HL-60 (cell line): ENCODE data around the gene ZNF2.

ENCODE experiments used
- DNase-seq, 2 experiments: peaks; one replicate each; pipeline ENCODE4 v3.0.0-alpha.2; 2010 to 2020; ENCODE audit warnings: low read depth in 1 of 2, low spot score in 1 of 2
- H3K27ac ChIP-seq: fragments of 250-450 bp; sonication (Bioruptor Pico); replicated peaks from 2 replicates; pipeline ENCODE4 v1.5.1; 2020; ENCODE audit warnings: mild to moderate bottlenecking, moderate library complexity
- H3K27me3 ChIP-seq: fragments of 250-450 bp; sonication (Bioruptor Pico); 2 replicates; pipeline ENCODE4 v1.5.1; 2021; ENCODE audit warnings: mild to moderate bottlenecking, moderate library complexity; ENCODE audit not compliant: insufficient read depth, poor library complexity, severe bottlenecking
- H3K4me3 ChIP-seq: replicated peaks from 2 replicates; pipeline ENCODE4 v1.5.1; 2011; ENCODE audit warnings: mild to moderate bottlenecking, control low read depth, low read length; ENCODE audit not compliant: insufficient read depth
- GABPA ChIP-seq: IDR thresholded peaks from 2 replicates; pipeline ENCODE4 v1.6.1; 2012; ENCODE audit warnings: low read depth
- POLR2AphosphoS5 ChIP-seq: IDR thresholded peaks from 2 replicates; pipeline ENCODE4 v1.6.1; 2012; ENCODE audit warnings: low read depth
- SPI1 ChIP-seq: IDR thresholded peaks from 2 replicates; pipeline ENCODE4 v1.6.1; 2012; ENCODE audit warnings: low read depth, mild to moderate bottlenecking, borderline replicate concordance
- long read RNA-seq: library from polyadenylated mRNA; unstranded; transcript quantifications from one replicate; pipeline ENCODE4 v2.0.0, GENCODE V29; 2020
- TF ChIP-seq, protein P1 (sequence below): IDR thresholded peaks from 2 replicates; pipeline ENCODE4 v1.6.1; 2012; ENCODE audit warnings: low read depth; ENCODE audit not compliant: insufficient replicate concordance
- TF ChIP-seq, protein P2 (sequence below): IDR thresholded peaks from one replicate; pipeline ENCODE4 v1.5.1; 2011; ENCODE audit warnings: low read length, control low read depth, inconsistent platforms; ENCODE audit not compliant: insufficient read depth

The ZNF2 gene
- long read RNA-seq, transcript ZNF2-203 (5 exons, 2,601 nt) = major isoform, 11 of 14 reads
- long read RNA-seq, partial matches to known transcripts = 0 of 14 reads
- long read RNA-seq, other reads (novel, unspliced or antisense) = 1 of 14 reads

DNA sequence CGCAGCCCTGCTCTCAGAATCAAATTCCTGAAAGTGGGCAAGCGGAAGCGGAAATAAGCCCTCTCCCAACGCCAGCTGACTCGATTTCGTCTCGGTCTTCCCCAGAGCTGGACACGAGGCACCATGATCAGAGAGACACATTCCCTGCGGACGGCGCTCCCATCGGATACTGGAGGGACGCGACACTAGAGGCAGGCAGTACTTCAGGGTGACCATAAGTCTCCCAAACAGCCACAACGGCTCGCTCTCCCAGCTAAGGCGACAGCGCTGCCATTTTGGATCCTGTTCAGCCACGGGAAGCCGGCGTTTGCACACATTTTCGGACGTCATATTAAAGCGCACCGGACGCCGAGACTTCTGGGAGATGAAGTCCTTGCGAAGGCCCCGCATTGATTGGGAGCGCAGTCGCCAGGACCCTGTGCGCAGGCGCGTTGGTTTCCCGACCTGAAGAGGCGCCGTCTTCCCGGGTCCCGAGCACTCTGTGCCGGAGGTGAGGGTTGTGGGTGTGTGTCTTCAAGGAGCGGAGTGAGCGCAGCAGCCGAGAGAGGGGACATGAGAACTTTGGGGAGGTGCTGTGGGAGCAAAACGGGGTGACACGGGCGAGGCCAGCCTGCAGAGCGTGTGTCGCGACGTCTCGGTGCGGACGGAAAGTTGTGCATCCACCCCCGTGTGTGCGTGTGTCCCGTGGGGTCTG, at the start of gene ZNF2:
TSS of gene ZNF2 (plus strand) at position 439 of the 694 bp plus-strand sequence. CDS start 10,418 bp downstream, outside the sequence.
- TF ChIP-seq POLR2AphosphoS5 (peak; percentile 92), GABPA (peak; percentile 82), SPI1 (no peak)
- TF ChIP-seq, protein P1, sequence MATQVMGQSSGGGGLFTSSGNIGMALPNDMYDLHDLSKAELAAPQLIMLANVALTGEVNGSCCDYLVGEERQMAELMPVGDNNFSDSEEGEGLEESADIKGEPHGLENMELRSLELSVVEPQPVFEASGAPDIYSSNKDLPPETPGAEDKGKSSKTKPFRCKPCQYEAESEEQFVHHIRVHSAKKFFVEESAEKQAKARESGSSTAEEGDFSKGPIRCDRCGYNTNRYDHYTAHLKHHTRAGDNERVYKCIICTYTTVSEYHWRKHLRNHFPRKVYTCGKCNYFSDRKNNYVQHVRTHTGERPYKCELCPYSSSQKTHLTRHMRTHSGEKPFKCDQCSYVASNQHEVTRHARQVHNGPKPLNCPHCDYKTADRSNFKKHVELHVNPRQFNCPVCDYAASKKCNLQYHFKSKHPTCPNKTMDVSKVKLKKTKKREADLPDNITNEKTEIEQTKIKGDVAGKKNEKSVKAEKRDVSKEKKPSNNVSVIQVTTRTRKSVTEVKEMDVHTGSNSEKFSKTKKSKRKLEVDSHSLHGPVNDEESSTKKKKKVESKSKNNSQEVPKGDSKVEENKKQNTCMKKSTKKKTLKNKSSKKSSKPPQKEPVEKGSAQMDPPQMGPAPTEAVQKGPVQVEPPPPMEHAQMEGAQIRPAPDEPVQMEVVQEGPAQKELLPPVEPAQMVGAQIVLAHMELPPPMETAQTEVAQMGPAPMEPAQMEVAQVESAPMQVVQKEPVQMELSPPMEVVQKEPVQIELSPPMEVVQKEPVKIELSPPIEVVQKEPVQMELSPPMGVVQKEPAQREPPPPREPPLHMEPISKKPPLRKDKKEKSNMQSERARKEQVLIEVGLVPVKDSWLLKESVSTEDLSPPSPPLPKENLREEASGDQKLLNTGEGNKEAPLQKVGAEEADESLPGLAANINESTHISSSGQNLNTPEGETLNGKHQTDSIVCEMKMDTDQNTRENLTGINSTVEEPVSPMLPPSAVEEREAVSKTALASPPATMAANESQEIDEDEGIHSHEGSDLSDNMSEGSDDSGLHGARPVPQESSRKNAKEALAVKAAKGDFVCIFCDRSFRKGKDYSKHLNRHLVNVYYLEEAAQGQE = peak; percentile 73
- H3K27me3 ChIP-seq = no peaks in the 10 kb centered on the region
- H3K4me3 ChIP-seq = peak within 1 kb of the TSS; percentile 61
- DNase-seq = peak; percentile 93 to 98
- peak within 1 kb of the TSS; percentile 95 for H3K27ac ChIP-seq

DNA sequence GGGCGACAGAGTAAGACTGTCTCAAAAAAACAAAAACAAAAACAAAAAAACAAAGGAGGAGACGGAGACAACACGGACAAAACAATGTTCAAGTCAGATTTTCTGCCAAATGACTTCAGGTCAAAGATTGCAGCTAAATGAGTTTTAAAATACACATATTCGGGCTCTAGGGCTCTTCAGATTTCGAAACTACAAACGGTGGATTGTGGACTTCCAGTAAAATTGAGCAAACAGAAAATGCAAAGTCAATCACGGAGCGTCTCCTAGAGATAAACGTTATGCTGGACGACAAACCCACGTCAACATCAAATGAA, 44.6 kb upstream of the ZNF2 start:
- peak overlapping the region; percentile 97 for H3K27ac ChIP-seq
- H3K4me3 ChIP-seq = peak overlapping the region; percentile 83
- no peak for DNase-seq
- no peaks in the 10 kb centered on the region for H3K27me3 ChIP-seq
- TF ChIP-seq GABPA (no peak), POLR2AphosphoS5 (no peak), SPI1 (no peak)
- TF ChIP-seq, protein P2, sequence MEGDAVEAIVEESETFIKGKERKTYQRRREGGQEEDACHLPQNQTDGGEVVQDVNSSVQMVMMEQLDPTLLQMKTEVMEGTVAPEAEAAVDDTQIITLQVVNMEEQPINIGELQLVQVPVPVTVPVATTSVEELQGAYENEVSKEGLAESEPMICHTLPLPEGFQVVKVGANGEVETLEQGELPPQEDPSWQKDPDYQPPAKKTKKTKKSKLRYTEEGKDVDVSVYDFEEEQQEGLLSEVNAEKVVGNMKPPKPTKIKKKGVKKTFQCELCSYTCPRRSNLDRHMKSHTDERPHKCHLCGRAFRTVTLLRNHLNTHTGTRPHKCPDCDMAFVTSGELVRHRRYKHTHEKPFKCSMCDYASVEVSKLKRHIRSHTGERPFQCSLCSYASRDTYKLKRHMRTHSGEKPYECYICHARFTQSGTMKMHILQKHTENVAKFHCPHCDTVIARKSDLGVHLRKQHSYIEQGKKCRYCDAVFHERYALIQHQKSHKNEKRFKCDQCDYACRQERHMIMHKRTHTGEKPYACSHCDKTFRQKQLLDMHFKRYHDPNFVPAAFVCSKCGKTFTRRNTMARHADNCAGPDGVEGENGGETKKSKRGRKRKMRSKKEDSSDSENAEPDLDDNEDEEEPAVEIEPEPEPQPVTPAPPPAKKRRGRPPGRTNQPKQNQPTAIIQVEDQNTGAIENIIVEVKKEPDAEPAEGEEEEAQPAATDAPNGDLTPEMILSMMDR = no peak
- TF ChIP-seq, protein P1 = no peak

DNA sequence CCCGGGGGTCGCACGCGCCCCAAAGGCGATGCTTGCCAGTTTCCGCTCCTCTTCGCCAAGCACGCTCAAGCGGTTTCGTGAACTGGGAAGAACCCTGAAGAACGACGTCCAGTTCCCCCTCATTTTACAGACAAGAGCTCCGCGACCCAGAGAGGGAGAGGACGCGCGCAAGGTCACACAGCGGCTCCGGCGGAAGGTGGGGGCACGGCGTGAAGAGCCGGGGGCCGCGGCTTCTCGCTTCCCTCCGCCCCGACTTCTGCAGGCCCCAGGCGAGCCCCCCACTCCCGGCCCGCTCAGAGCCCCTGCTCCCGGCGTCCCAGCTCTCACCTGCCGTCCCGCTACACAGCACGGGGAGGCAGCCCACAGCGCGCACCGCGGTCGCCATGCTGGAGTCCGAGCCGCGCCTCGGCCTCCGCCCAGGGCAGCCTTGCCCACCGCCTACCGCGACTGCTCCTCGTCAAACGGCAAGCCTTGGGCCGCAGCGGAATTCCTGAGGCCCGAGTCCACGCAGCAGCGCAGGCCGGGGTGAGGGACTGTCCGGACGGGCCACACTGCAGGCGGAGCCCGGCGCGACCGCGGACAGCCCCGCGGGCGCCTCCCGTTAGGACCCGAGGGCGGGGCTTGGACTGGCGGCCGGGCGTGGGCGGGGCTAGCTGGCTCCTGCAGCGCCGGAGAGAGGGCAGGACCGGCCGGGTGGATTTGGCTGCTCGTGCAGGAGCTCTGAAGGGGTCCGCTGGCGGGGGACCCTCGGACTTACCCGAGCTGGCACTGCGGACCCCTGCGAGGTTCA, 44.0 kb upstream of the ZNF2 start, which contains the start of gene MRPS5:
TSS of gene MRPS5 (minus strand) at position 402 of the 790 bp plus-strand sequence. CDS start at position 385, 17 bp downstream.
- DNase-seq = peak; percentile 41 to 82
- H3K4me3 ChIP-seq = peak within 1 kb of the TSS; percentile 83
- H3K27ac ChIP-seq = peak within 1 kb of the TSS; percentile 97
- H3K27me3 ChIP-seq = no peaks in the 10 kb centered on the region
- peak; percentile 57; the same call in 1 of the 2 replicates for TF ChIP-seq POLR2AphosphoS5
- TF ChIP-seq, protein P1 = no peak

DNA sequence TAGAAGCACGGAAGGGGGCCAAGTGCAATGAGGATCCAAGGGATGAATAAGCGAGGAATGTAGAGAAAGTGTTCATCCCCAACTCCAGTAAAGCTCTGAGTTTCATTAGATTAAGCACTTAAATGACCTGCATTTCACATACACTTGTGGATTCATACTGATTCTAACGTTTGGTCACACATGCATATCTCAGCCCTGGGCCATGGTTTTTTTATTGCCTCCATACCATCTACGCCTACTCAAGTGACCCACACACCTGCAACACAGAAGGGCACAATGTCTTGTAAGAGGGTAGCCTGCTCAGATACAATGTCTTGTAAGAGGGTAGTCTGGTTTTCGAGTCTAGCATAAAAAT, 43.4 kb upstream of the ZNF2 start:
- peak overlapping the region; percentile 97 for H3K27ac ChIP-seq
- no peak for DNase-seq

More for the DNA sequence above, 43.4 kb upstream of the ZNF2 start:
- Histone ChIP-seq H3K27me3 (no peaks in the 10 kb centered on the region), H3K4me3 (peak overlapping the region; percentile 83)
- TF ChIP-seq POLR2AphosphoS5 = no peak
